ENCODE measurements around the gene ZFAND2A.
"Not testable (repeated sequence)": the region's sequence is repeated elsewhere in the genome, so short reads cannot be mapped to it uniquely, and the experiment has no call there.

The ZFAND2A gene

DNA sequence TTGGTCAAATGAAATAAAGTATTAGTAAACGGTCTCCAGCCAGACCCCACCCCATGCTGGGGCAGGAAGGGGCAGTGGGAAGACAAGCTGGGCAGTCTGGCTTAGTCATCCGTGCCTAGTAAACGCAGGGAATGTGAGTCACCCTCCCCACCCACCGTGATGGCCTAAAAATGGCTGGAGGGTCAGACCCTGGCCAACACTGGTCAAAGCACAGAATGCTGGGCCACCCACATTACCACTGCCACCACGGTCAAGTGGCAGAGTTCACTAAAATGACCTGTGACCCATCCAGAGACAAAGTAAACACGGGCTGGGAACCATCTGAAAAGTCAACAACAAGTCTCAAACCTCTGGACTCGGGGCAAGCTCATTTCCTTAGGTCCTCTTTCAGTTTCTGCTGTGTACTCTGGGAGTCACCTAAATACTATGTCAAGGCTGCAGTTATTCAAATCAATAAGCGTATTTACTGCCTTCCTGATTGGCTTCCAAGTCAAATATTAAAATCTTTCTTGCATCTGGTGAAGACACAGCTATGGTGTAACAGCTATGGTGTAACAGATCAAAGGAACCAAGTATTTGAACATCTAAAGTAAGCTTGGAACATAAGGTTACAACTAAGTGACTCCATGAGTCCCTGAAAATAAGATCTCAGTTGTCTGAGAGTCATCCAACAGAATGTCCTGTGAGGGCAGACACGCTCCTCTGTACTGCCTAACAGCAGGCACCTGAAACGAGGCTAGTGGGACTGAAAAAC, 3.0 kb downstream of the ZFAND2A start:
- no peak for TF ChIP-seq ESRRG (CRISPR knock-in tag; IDR thresholded peaks at IDR 0.05)
- no peak for TF ChIP-seq TOX (CRISPR knock-in tag; IDR thresholded peaks at IDR 0.05; ENCODE audit: borderline replicate concordance)
- TF ChIP-seq GLIS3 (CRISPR knock-in tag; IDR thresholded peaks at IDR 0.05) = no peak
- no peak for TF ChIP-seq TSHZ2 (CRISPR knock-in tag; IDR thresholded peaks at IDR 0.05)
- ATAC-seq = no peak

DNA sequence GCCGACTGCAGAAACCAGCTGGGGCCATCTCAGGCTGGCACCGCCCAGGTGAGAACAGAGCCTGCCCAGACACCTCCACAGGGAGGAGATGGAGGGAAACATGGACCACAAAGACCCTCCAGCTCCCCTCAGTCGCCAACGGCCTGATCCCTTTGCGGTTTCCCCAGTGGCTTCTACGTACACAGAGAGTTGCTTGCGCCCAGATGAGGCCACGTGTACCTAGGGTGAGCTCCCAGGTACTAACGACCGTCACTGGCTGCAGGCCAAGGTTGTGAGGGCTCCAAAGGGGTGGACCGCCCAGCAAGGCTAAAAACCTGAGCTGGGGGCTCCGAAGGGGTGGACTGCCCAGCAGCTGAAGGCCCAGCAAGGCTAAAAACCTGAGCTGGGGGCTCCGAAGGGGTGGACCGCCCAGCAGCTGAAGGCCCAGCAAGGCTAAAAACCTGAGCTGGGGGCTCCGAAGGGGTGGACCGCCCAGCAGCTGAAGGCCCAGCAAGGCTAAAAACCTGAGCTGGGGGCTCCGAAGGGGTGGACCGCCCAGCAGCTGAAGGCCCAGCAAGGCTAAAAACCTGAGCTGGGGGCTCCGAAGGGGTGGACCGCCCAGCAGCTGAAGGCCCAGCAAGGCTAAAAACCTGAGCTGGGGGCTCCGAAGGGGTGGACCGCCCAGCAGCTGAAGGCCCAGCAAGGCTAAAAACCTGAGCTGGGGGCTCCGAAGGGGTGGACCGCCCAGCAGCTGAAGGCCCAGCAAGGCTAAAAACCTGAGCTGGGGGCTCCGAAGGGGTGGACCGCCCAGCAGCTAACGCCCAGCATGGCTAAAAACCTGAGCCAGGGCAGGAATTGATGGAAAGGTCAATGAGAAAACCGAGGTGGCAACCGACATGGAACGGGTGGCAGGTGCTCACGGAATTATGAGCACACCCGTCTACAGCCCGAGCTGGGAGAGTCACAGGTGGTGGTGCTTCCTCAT, 3.9 kb downstream of the ZFAND2A start:
- ATAC-seq = not testable (repeated sequence)

- no peak for ATAC-seq
- TF ChIP-seq SNAI2 (CRISPR knock-in tag; IDR thresholded peaks at IDR 0.05) (no peak), ESRRG (CRISPR knock-in tag; IDR thresholded peaks at IDR 0.05) (no peak), TSHZ2 (CRISPR knock-in tag; IDR thresholded peaks at IDR 0.05) (no peak), BACH2 (CRISPR knock-in tag; IDR thresholded peaks at IDR 0.05; ENCODE audit: borderline replicate concordance) (no peak), ZC3H10 (CRISPR knock-in tag; IDR thresholded peaks at IDR 0.05) (no peak), ARNTL (CRISPR knock-in tag; IDR thresholded peaks at IDR 0.05; ENCODE audit: borderline replicate concordance, low read depth) (no peak), ZFP30 (CRISPR knock-in tag; IDR thresholded peaks at IDR 0.05) (no peak), ZFP3 (CRISPR knock-in tag; IDR thresholded peaks at IDR 0.05) (no peak), ISL1 (CRISPR knock-in tag; IDR thresholded peaks at IDR 0.05) (no peak), GLIS3 (CRISPR knock-in tag; IDR thresholded peaks at IDR 0.05) (no peak), TOX (CRISPR knock-in tag; IDR thresholded peaks at IDR 0.05; ENCODE audit: borderline replicate concordance) (no peak), PATZ1 (CRISPR knock-in tag; IDR thresholded peaks at IDR 0.05; ENCODE audit: borderline replicate concordance) (no peak), TCF4 (CRISPR knock-in tag; IDR thresholded peaks at IDR 0.05; ENCODE audit: borderline replicate concordance) (no peak), ZNF8 (CRISPR knock-in tag; IDR thresholded peaks at IDR 0.05) (no peak), PPARA (CRISPR knock-in tag; IDR thresholded peaks at IDR 0.05; ENCODE audit: borderline replicate concordance) (no peak), CSDC2 (CRISPR knock-in tag; IDR thresholded peaks at IDR 0.05) (no peak), OSR1 (CRISPR knock-in tag; IDR thresholded peaks at IDR 0.05) (no peak), ZNF565 (CRISPR knock-in tag; conservative IDR thresholded peaks at IDR 0.05; ENCODE audit: low read depth) (no peak)
- TF ChIP-seq, protein P1, sequence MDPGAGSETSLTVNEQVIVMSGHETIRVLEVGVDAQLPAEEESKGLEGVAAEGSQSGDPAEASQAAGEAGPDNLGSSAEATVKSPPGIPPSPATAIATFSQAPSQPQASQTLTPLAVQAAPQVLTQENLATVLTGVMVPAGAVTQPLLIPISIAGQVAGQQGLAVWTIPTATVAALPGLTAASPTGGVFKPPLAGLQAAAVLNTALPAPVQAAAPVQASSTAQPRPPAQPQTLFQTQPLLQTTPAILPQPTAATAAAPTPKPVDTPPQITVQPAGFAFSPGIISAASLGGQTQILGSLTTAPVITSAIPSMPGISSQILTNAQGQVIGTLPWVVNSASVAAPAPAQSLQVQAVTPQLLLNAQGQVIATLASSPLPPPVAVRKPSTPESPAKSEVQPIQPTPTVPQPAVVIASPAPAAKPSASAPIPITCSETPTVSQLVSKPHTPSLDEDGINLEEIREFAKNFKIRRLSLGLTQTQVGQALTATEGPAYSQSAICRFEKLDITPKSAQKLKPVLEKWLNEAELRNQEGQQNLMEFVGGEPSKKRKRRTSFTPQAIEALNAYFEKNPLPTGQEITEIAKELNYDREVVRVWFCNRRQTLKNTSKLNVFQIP (CRISPR knock-in tag; IDR thresholded peaks at IDR 0.05; ENCODE audit: borderline replicate concordance, low read depth) = no peak
- TF ChIP-seq, protein P2, sequence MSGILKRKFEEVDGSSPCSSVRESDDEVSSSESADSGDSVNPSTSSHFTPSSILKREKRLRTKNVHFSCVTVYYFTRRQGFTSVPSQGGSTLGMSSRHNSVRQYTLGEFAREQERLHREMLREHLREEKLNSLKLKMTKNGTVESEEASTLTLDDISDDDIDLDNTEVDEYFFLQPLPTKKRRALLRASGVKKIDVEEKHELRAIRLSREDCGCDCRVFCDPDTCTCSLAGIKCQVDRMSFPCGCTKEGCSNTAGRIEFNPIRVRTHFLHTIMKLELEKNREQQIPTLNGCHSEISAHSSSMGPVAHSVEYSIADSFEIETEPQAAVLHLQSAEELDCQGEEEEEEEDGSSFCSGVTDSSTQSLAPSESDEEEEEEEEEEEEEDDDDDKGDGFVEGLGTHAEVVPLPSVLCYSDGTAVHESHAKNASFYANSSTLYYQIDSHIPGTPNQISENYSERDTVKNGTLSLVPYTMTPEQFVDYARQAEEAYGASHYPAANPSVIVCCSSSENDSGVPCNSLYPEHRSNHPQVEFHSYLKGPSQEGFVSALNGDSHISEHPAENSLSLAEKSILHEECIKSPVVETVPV (CRISPR knock-in tag; IDR thresholded peaks at IDR 0.05) = no peak
These were observed 5.7 kb downstream of the ZFAND2A start for GRCh38 chr7:1154172-1154739.
